ENCODE measurements around the gene TKT.

DNA sequence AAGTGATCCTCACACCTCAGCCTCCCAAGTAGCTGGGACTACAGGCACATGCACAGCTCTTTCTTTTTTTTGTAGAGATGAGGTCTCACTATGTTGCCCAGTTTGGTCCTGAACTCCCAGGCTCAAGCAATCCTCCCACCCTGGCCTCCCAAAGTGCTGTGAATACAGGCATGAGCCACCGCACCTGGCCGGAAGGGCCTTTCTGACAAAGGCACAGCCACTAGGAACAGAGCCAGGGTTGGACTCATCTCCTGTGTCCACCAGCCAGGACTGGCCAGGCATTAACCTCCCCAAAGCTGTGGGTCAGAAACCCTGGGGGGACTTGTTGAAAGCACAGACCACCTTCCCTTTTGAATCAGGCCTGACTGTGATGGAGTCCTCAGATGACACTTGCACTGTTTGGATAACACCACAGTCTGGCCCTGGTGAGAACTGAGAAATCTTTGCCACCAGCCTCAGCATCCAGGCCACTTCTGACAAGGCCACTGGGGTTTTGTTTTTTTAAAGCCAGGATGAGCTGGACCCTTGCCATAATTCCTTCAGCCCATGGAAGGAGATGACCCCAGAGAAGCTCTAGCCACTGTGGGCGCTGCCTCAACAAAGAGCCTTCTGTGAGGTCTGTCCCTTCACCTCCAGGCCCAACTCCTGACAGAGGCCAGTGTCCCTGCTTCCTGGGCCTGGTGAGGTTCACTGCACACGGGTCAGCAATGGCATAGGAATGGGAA, 4.8 kb downstream of the TKT start:
- TF ChIP-seq ETV6 (CRISPR knock-in tag; conservative IDR thresholded peaks at IDR 0.05) (no peak), FOXM1 (CRISPR knock-in tag; IDR thresholded peaks at IDR 0.05) (no peak), HDAC2 (CRISPR knock-in tag; IDR thresholded peaks at IDR 0.05) (no peak), ZNF280D (CRISPR knock-in tag; IDR thresholded peaks at IDR 0.05) (no peak), GABPA (IDR thresholded peaks at IDR 0.05; ENCODE audit: low read depth, low read length) (no peak), GABPA (CRISPR knock-in tag; IDR thresholded peaks at IDR 0.05; ENCODE audit: low read depth) (no peak), CTCF (CRISPR knock-in tag; IDR thresholded peaks at IDR 0.05) (no peak), ATAD3A (CRISPR knock-in tag; IDR thresholded peaks at IDR 0.05) (no peak)
- TF ChIP-seq, protein P1, sequence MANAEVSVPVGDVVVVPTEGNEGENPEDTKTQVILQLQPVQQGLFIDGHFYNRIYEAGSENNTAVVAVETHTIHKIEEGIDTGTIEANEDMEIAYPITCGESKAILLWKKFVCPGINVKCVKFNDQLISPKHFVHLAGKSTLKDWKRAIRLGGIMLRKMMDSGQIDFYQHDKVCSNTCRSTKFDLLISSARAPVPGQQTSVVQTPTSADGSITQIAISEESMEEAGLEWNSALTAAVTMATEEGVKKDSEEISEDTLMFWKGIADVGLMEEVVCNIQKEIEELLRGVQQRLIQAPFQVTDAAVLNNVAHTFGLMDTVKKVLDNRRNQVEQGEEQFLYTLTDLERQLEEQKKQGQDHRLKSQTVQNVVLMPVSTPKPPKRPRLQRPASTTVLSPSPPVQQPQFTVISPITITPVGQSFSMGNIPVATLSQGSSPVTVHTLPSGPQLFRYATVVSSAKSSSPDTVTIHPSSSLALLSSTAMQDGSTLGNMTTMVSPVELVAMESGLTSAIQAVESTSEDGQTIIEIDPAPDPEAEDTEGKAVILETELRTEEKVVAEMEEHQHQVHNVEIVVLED (CRISPR knock-in tag; IDR thresholded peaks at IDR 0.05; ENCODE audit: borderline replicate concordance) = no peak
